HCT116 (cell line): ENCODE results near the gene ZNF121. TPM values are rescaled to one million over a fixed set of nuclear protein-coding genes. Genes with fewer than 3 reads are reported as not detected.

Source experiments
- ATAC-seq: fragments of 200-7000 bp; cut with Tn5 transposase; 2 replicates; pipeline ENCODE4 v1.9.1; 2020; ENCODE audit warnings: mild to moderate bottlenecking, moderate library complexity
- BruUV-seq: library from RNA; stranded (reverse); fragments of 400-500 nt; replicated peaks from 2 replicates; lab custom pipeline; 2021; lab: Mats Ljungman, UMichigan
- CTCF ChIA-PET: fragments of 300-600 bp; sonication (Branson Sonifier 250); formaldehyde crosslinking; loops from one replicate; lab custom pipeline; 2021; ENCODE audit warnings: antibody characterized with exemption; lab: Charles Lee
- POLR2A ChIA-PET: fragments of 300-600, 350-600 bp; sonication (Branson Sonifier 250); formaldehyde crosslinking; loops from one replicate; lab custom pipeline; 2021; ENCODE audit warnings: antibody characterized with exemption; lab: Charles Lee
- RAD21 ChIA-PET, 2 experiments: fragments of 300-600 bp; sonication (Branson Sonifier 250); formaldehyde crosslinking; loops; one replicate each; lab custom pipeline; 2023; ENCODE audit warnings: low total read pairs in 2 of 2; ENCODE audit not compliant: uncharacterized antibody in 2 of 2, unreplicated experiment in 2 of 2, low non-redundant PET in 1 of 2; lab: Charles Lee
- DNase-seq: peaks from one replicate; pipeline ENCODE4 v3.0.0-alpha.2; 2010; ENCODE audit warnings: low read depth, low spot score
- H2AFZ ChIP-seq: fragments of 200-600 bp; shearing (Covaris generic), sonication (generic); 2 replicates; pipeline ENCODE4 v1.6.1; 2017; ENCODE audit warnings: low read depth, mixed run types, mixed read lengths, antibody characterized with exemption, low read length; ENCODE audit not compliant: poor library complexity, severe bottlenecking
- H3K27ac ChIP-seq: 2 replicates; pipeline ENCODE4 v1.5.1; 2012; ENCODE audit warnings: low read depth, low read length
- H3K27me3 ChIP-seq: fragments of 200-600 bp; sonication (generic); 2 replicates; pipeline ENCODE4 v1.6.1; 2016; ENCODE audit warnings: mixed run types, low read length, mixed read lengths; ENCODE audit not compliant: insufficient read depth
- H3K36me3 ChIP-seq, 2 experiments: fragments of 200-500 bp in 1 of 2; fragments of 200-600 bp in 1 of 2; sonication (Bioruptor generic) in 1 of 2; sonication (generic) in 1 of 2; 2 replicates each; pipeline versions ENCODE4 v1.5.1 to v1.6.1; 2014 to 2016; ENCODE audit warnings: low read length in 2 of 2, inconsistent platforms in 1 of 2, mixed read lengths in 1 of 2, mixed run types in 1 of 2; ENCODE audit not compliant: insufficient read depth in 2 of 2, control insufficient read depth in 1 of 2
- H3K4me1 ChIP-seq, 2 experiments: fragments of 200-600 bp in 1 of 2; sonication (generic) in 1 of 2; 2 replicates each; pipeline versions ENCODE4 v1.5.1 to v1.6.1; 2012 to 2017; ENCODE audit warnings: low read length in 2 of 2, inconsistent platforms in 1 of 2, mild to moderate bottlenecking in 1 of 2, mixed read lengths in 1 of 2, mixed run types in 1 of 2, moderate library complexity in 1 of 2; ENCODE audit not compliant: insufficient read depth in 2 of 2, control insufficient read depth in 1 of 2
- H3K4me2 ChIP-seq: fragments of 200-600 bp; sonication (generic); 2 replicates; pipeline ENCODE4 v1.6.1; 2017; ENCODE audit warnings: mixed run types, low read length, mixed read lengths
- H3K4me3 ChIP-seq, 2 experiments: fragments of 200-600 bp in 1 of 2; sonication (generic) in 1 of 2; replicated peaks in 1 of 2; 2 replicates each; pipeline ENCODE4 v1.5.1; 2011 to 2016; ENCODE audit warnings: low read length in 2 of 2, control low read depth in 1 of 2, low read depth in 1 of 2, mild to moderate bottlenecking in 1 of 2, mixed read lengths in 1 of 2, mixed run types in 1 of 2
- H3K79me2 ChIP-seq: fragments of 200-600 bp; sonication (generic); 2 replicates; pipeline ENCODE4 v1.6.1; 2017; ENCODE audit warnings: mild to moderate bottlenecking, mixed run types, low read length, moderate library complexity, mixed read lengths; ENCODE audit not compliant: insufficient read depth
- H3K9ac ChIP-seq: fragments of 200-600 bp; sonication (generic); 2 replicates; pipeline ENCODE4 v1.6.1; 2016; ENCODE audit warnings: low read length, mixed read lengths
- H3K9me2 ChIP-seq: fragments of 200-600 bp; sonication (generic), shearing (Covaris generic); 2 replicates; pipeline ENCODE4 v1.6.1; 2017; ENCODE audit warnings: mixed run types, mild to moderate bottlenecking, moderate library complexity; ENCODE audit not compliant: insufficient read depth
- H3K9me3 ChIP-seq, 2 experiments: fragments of 200-500 bp in 1 of 2; fragments of 200-600 bp in 1 of 2; sonication (Bioruptor generic) in 1 of 2; sonication (generic) in 1 of 2; 2 replicates each; pipeline ENCODE4 v1.6.1; 2014 to 2017; ENCODE audit warnings: low read length in 2 of 2, mixed read lengths in 2 of 2, inconsistent platforms in 1 of 2, low read depth in 1 of 2, mild to moderate bottlenecking in 1 of 2, mixed run types in 1 of 2, moderate library complexity in 1 of 2; ENCODE audit not compliant: control insufficient read depth in 1 of 2, insufficient read depth in 1 of 2
- H4K20me1 ChIP-seq: fragments of 200-600 bp; sonication (generic), shearing (Covaris generic); 2 replicates; pipeline ENCODE4 v1.6.1; 2017; ENCODE audit warnings: mixed run types, mild to moderate bottlenecking, moderate library complexity; ENCODE audit not compliant: insufficient read depth
- CBX3 ChIP-seq: IDR thresholded peaks from 2 replicates; pipeline ENCODE4 v1.6.1; 2012; ENCODE audit warnings: low read depth
- EZH2 ChIP-seq: fragments of 200-600 bp; sonication (generic); IDR thresholded peaks from 2 replicates; pipeline ENCODE4 v1.6.1; 2017; ENCODE audit warnings: antibody characterized with exemption, mixed run types
- JUND ChIP-seq: IDR thresholded peaks from 2 replicates; pipeline ENCODE4 v1.6.1; 2012
- RAD21 ChIP-seq: IDR thresholded peaks from 2 replicates; pipeline ENCODE4 v1.6.1; 2012; ENCODE audit warnings: low read depth, mild to moderate bottlenecking
- REST ChIP-seq: IDR thresholded peaks from 2 replicates; pipeline ENCODE4 v1.6.1; 2012; ENCODE audit warnings: low read depth
- SP1 ChIP-seq: IDR thresholded peaks from 2 replicates; pipeline ENCODE4 v1.6.1; 2012; ENCODE audit warnings: low read depth
- SRF ChIP-seq: IDR thresholded peaks from 2 replicates; pipeline ENCODE4 v1.6.1; 2012; ENCODE audit warnings: low read depth
- TCF7L2 ChIP-seq: IDR thresholded peaks from 2 replicates; pipeline ENCODE4 v1.7.0; 2011; ENCODE audit warnings: borderline replicate concordance, inconsistent platforms; ENCODE audit not compliant: insufficient read depth, insufficient read length; ENCODE audit errors: extremely low read depth
- YY1 ChIP-seq: IDR thresholded peaks from 2 replicates; pipeline ENCODE4 v1.6.1; 2011; ENCODE audit warnings: low read length, low read depth, moderate library complexity, mild to moderate bottlenecking; ENCODE audit not compliant: insufficient replicate concordance; ENCODE audit errors: extremely low read depth
- ZBTB33 ChIP-seq: IDR thresholded peaks from 2 replicates; pipeline ENCODE4 v1.6.1; 2011; ENCODE audit warnings: mild to moderate bottlenecking, low read length, moderate library complexity; ENCODE audit not compliant: insufficient replicate concordance; ENCODE audit errors: extremely low read depth
- ZFX ChIP-seq: fragments of 450-650 bp; IDR thresholded peaks from 2 replicates; pipeline ENCODE4 v1.6.1; 2017
- ZNF274 ChIP-seq: fragments of 200-500 bp; sonication (Bioruptor generic); IDR thresholded peaks from 2 replicates; pipeline ENCODE4 v1.6.1; 2014; ENCODE audit warnings: mild to moderate bottlenecking, low read depth, low read length, inconsistent platforms
- intact Hi-C: fragments of 100-400 bp; cut with micrococcal nuclease; formaldehyde crosslinking; loops from 2 replicates; pipeline ENCODE4 v1.10.0; 2022
- total RNA-seq: library from RNA; stranded (reverse); gene quantifications from one replicate; pipeline ENCODE4 v1.2.1, GENCODE V29; 2021; ENCODE audit not compliant: unreplicated experiment

The ZNF121 gene
- total RNA-seq, 1 experiment from 2014 or later, result 80.9 TPM

DNA sequence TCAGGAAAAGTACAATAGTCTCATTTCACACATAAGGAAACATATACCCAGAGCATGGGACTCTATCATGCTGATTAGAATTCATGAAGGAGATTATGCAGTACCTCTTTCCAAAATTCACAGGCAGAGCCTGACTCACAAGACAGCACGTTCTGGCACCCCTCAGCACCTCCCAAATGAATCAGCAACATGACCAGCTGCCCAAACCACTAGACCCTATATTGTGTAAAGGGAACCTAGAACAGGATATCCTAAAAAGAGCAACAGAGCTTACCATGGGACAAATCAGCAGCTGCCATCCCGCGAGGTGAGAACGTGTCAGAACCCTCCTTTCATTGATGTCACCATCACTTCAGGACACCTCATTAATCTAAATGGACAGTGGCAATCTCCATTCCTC lies 48.4 kb downstream of the ZNF121 start:
- no peak for TF ChIP-seq TCF7L2
- TF ChIP-seq ZNF274, result no peak
- TF ChIP-seq RAD21, result no peak
- no peak for TF ChIP-seq ZBTB33
- TF ChIP-seq SP1, result no peak
- TF ChIP-seq EZH2, result no peak
- no peak for TF ChIP-seq ZFX
- no peak for TF ChIP-seq SRF
- no peak for TF ChIP-seq CBX3
- no peak for TF ChIP-seq JUND
- no peak for TF ChIP-seq YY1
- no peak for TF ChIP-seq REST
- H3K27me3 ChIP-seq, result no peaks in the 10 kb centered on the region
- no peaks in the 10 kb centered on the region for H3K79me2 ChIP-seq
- H3K27ac ChIP-seq, result no peak overlapping the region
- ChIA-PET RAD21 (no interaction called here), CTCF (no interaction called here), POLR2A (no interaction called here)
- no peak overlapping the region for H3K4me3 ChIP-seq
- no TSS peak for BruUV-seq
- H2AFZ ChIP-seq, result no peak overlapping the region
- no peak overlapping the region for H3K9ac ChIP-seq
- DNase-seq, result no peak
- no peak for ATAC-seq
- H3K4me2 ChIP-seq, result no peak overlapping the region
- intact Hi-C loops, result no loop called here
- no peaks in the 10 kb centered on the region for H4K20me1 ChIP-seq
- H3K9me2 ChIP-seq, result no peaks in the 10 kb centered on the region
- H3K4me1 ChIP-seq, result no peaks in the 10 kb centered on the region; a peak in 1 of 4 replicates
- H3K36me3 ChIP-seq, result no peaks in the 10 kb centered on the region
- peaks cover 0 to 11% of the 10 kb centered on the region in 2 experiments; a peak in 2 of 4 replicates for H3K9me3 ChIP-seq
